Transverse colon (tissue), 4 donors: ENCODE measurements around the gene MELK. TPM values are rescaled to one million over a fixed set of nuclear protein-coding genes. Genes with fewer than 3 reads are reported as not detected.

Experiments
- DNase-seq: peaks from one replicate; pipeline ENCODE4 v3.0.0-alpha.2; 2019
- H3K27ac ChIP-seq, 4 donors: fragments of 200-600 bp; sonication (generic); 2 replicates each; pipeline ENCODE4 v1.5.1; 2016 to 2018; ENCODE audit warnings: inconsistent platforms in 4 of 4
- H3K27me3 ChIP-seq: fragments of 200-600 bp; sonication (generic); 2 replicates; pipeline ENCODE4 v1.5.1; 2017; ENCODE audit warnings: inconsistent platforms
- H3K36me3 ChIP-seq, 4 donors: fragments of 200-600 bp; sonication (generic); 2 replicates each; pipeline ENCODE4 v1.5.1; 2017 to 2019; ENCODE audit warnings: inconsistent platforms in 4 of 4
- H3K4me1 ChIP-seq, 4 donors: fragments of 200-600 bp; sonication (generic); 2 replicates each; pipeline ENCODE4 v1.5.1; 2017 to 2020; ENCODE audit warnings: inconsistent platforms in 4 of 4
- H3K4me3 ChIP-seq, 4 donors: fragments of 200-600 bp; sonication (generic); 1 replicate in 1 of 4; 2 replicates in 3 of 4; pipeline versions ENCODE4 v1.5.1 to v1.6.1; 2017 to 2019; ENCODE audit warnings: inconsistent platforms in 4 of 4
- H3K9me3 ChIP-seq, 2 donors: fragments of 200-600 bp; sonication (generic); 2 replicates each; pipeline ENCODE4 v1.5.1; 2017 to 2019; ENCODE audit warnings: inconsistent platforms in 2 of 2
- CTCF ChIP-seq, 5 experiments: fragments of 200-600 bp in 3 of 5; fragments of 450-650 bp in 2 of 5; sonication (generic) in 3 of 5; IDR thresholded peaks; 1 replicate in 2 of 5; 2 replicates in 3 of 5; pipeline ENCODE4 v1.5.1; 2016 to 2017; ENCODE audit warnings: antibody characterized with exemption in 5 of 5, inconsistent platforms in 3 of 5, mild to moderate bottlenecking in 2 of 5, moderate library complexity in 1 of 5
- EP300 ChIP-seq: sonication (generic); formaldehyde crosslinking; IDR thresholded peaks from one replicate; pipeline ENCODE4 v1.6.1; 2017; ENCODE audit warnings: antibody characterized with exemption, low read depth
- POLR2A ChIP-seq: fragments of 450-650 bp; IDR thresholded peaks from one replicate; pipeline ENCODE4 v1.6.1; 2016; ENCODE audit warnings: antibody characterized with exemption, mild to moderate bottlenecking, moderate library complexity
- POLR2AphosphoS5 ChIP-seq, 3 donors: sonication (generic); formaldehyde crosslinking; IDR thresholded peaks; one replicate each; pipeline ENCODE4 v1.6.1; 2016; ENCODE audit warnings: antibody characterized with exemption in 3 of 3
- WGBS, 2 donors: methylation state at CpG; one replicate each; pipeline ENCODE4 v1.1.5; 2018; ENCODE audit warnings: low coverage in 1 of 2; 5-methylcytosine and 5-hydroxymethylcytosine counted together
- in situ Hi-C, 4 donors: fragments of 200-750 bp; cut with MboI; loops; one replicate each; pipeline versions ENCODE4 v1.15.0 to v1.15.1; 2017; ENCODE audit warnings: low sequenced_read_pairs in 3 of 4, low pct_ligation_motif_present in 1 of 4, low pct_unique_long_range_greater_than_20kb in 1 of 4
- intact Hi-C: fragments of 100-400 bp; cut with DNase I; formaldehyde crosslinking; loops from one replicate; pipeline ENCODE4 v1.15.1; 2023; ENCODE audit warnings: low total_unique reads
- total RNA-seq, 4 donors: library from RNA; depleted of rRNA; stranded (reverse); fragments of >200 nt; gene quantifications; one replicate each; pipeline ENCODE4 v1.1.0, GENCODE V29; 2016

The MELK gene
- total RNA-seq, 4 donors from 2014 or later: 0.75 to 11.5 (median 3.0) TPM

DNA sequence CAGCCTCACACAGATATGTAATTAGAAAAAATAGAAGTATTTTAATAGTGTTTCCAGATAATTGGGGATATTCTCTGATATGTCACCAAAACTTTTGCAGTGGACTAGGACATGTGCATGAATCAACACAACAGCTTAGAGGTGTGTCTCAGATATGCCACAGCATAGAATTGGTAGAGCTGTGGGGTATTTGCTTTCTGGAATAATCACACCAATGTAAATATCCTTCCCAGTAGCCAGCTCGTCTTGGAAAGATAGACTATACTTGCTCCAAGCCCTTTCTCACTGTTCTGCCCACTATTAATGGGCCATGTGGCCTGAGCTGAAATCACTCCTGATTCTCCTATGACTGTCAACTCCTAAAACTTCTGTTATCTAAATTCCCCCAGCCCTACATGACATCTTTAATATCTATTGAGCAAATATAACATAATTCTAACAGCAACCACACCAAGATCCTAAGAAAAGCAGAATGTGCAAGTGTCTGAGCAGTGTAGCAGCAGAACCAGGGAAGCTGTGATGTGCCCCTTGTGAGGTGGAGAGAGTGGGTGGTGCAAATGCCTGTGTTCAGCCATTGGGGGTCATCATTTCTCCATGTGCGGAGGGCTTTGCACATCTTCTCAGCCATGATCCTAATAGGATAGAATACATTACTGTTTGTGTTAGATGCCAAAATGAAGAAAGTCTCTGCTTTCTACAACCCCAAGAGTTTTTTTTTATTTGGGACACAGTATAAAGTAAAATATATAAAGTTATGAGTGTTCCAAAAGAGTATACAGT is 65.0 kb downstream of the MELK start:
- TF ChIP-seq POLR2A (no peak), EP300 (no peak)
- intact Hi-C loops: no loop called here
- 75% methylated on average over 1 to 2 of the region's 2 CpGs for WGBS, 2 donors
- no peak overlapping the region for H3K4me3 ChIP-seq
- H3K4me1 ChIP-seq: no peaks in the 10 kb centered on the region
- no peaks in the 10 kb centered on the region for H3K9me3 ChIP-seq
- no peaks in the 10 kb centered on the region for H3K27me3 ChIP-seq
- H3K27ac ChIP-seq: no peak overlapping the region
- no peaks in the 10 kb centered on the region for H3K36me3 ChIP-seq
- in situ Hi-C loops: loop anchor here in 1 of 4 donors (10.0 kb wide), 1 partner anchor 97 kb away; no protein-coding TSS in a partner anchor
- DNase-seq: no peak

GRCh38 chr9:36640771-36641381 is 68.2 kb downstream of the MELK start:
- no peak for DNase-seq
- in situ Hi-C loops (no loop called here), intact Hi-C loops (no loop called here)
- H3K27ac ChIP-seq: no peak overlapping the region
- H3K4me3 ChIP-seq: no peak overlapping the region
- TF ChIP-seq CTCF (IDR thresholded peaks at IDR 0.05) (no peak), POLR2AphosphoS5 (IDR thresholded peaks at IDR 0.05) (no peak), POLR2A (no peak), EP300 (no peak)
- 81 to 87% methylated on average over 6 of the region's 6 CpGs for WGBS, 2 donors
- no peaks in the 10 kb centered on the region for H3K4me1 ChIP-seq
- no peaks in the 10 kb centered on the region for H3K36me3 ChIP-seq
- H3K27me3 ChIP-seq: no peaks in the 10 kb centered on the region
- no peaks in the 10 kb centered on the region for H3K9me3 ChIP-seq

- no peak for DNase-seq
- intact Hi-C loops: no loop called here
- 89 to 97% methylated on average over 2 to 6 of the region's 6 CpGs for WGBS, 2 donors
- Histone ChIP-seq H3K27me3 (no peaks in the 10 kb centered on the region), H3K4me3 (no peak overlapping the region), H3K4me1 (no peaks in the 10 kb centered on the region), H3K9me3 (no peaks in the 10 kb centered on the region), H3K27ac (no peak overlapping the region), H3K36me3 (no peaks in the 10 kb centered on the region)
- in situ Hi-C loops: no loop called here
- TF ChIP-seq EP300: no peak
- no peak for TF ChIP-seq CTCF (IDR thresholded peaks at IDR 0.05)
- TF ChIP-seq POLR2A: no peak
- no peak for TF ChIP-seq POLR2AphosphoS5 (IDR thresholded peaks at IDR 0.05)
Measured at GRCh38 chr9:36642817-36643216, 70.1 kb downstream of the MELK start.

GRCh38 chr9:36656842-36657241 is 84.1 kb downstream of the MELK start:
- Histone ChIP-seq H3K27ac (no peak overlapping the region), H3K27me3 (no peaks in the 10 kb centered on the region), H3K4me3 (no peak overlapping the region), H3K9me3 (no peaks in the 10 kb centered on the region), H3K36me3 (no peaks in the 10 kb centered on the region), H3K4me1 (no peaks in the 10 kb centered on the region)
- intact Hi-C loops (no loop called here), in situ Hi-C loops (no loop called here)
- no peak for TF ChIP-seq POLR2AphosphoS5 (IDR thresholded peaks at IDR 0.05)
- TF ChIP-seq EP300: no peak
- no peak for TF ChIP-seq POLR2A
- TF ChIP-seq CTCF (IDR thresholded peaks at IDR 0.05): no peak
- 73 to 81% methylated on average over 7 of the region's 7 CpGs for WGBS, 2 donors
- DNase-seq: no peak
